HepG2 (cell line): ENCODE results near the gene ACOXL. TPM values are rescaled to one million over a fixed set of nuclear protein-coding genes. Genes with fewer than 3 reads are reported as not detected.

ENCODE experiments used
- AGO1 ChIP-seq: fragments of 200-400 bp; formaldehyde crosslinking; IDR thresholded peaks from 2 replicates; pipeline ENCODE4 v1.6.1; 2017; ENCODE audit warnings: mild to moderate bottlenecking, low read depth, low read length, moderate library complexity; ENCODE audit not compliant: poor library complexity, severe bottlenecking
- ATF7-NPFF ChIP-seq: sonication (generic); formaldehyde crosslinking; IDR thresholded peaks from 2 replicates; pipeline ENCODE4 v1.8.1; 2023; ENCODE audit warnings: mild to moderate bottlenecking, low read depth, missing genetic modification reagents, moderate library complexity
- BHLHE40 ChIP-seq: IDR thresholded peaks from 2 replicates; pipeline ENCODE4 v1.6.1; 2011; ENCODE audit warnings: low read length, improper control_type of control experiment
- DR1 ChIP-seq: sonication (generic); formaldehyde crosslinking; IDR thresholded peaks from 2 replicates; pipeline ENCODE4 v1.8.0; 2021; ENCODE audit warnings: mild to moderate bottlenecking, missing genetic modification reagents, inconsistent platforms
- FOXK1 ChIP-seq: sonication (generic); formaldehyde crosslinking; IDR thresholded peaks from 2 replicates; pipeline ENCODE4 v1.4.0; 2020; ENCODE audit warnings: low read depth, missing genetic modification reagents, borderline replicate concordance
- FOXP1 ChIP-seq, 2 experiments: fragments of 450-650 bp in 1 of 2; IDR thresholded peaks; 2 replicates each; pipeline ENCODE4 v1.6.1; 2017 to 2018; ENCODE audit warnings: antibody characterized with exemption in 1 of 2
- HINFP ChIP-seq: sonication (generic); formaldehyde crosslinking; IDR thresholded peaks from 2 replicates; pipeline ENCODE4 v1.4.0; 2020; ENCODE audit warnings: low read depth, mild to moderate bottlenecking, missing genetic modification reagents
- ISX ChIP-seq: sonication (generic); formaldehyde crosslinking; conservative IDR thresholded peaks from 2 replicates; pipeline ENCODE4 v1.5.0; 2020; ENCODE audit warnings: missing genetic modification reagents
- KLF6 ChIP-seq: IDR thresholded peaks from 2 replicates; pipeline ENCODE4 v1.8.0; 2016; ENCODE audit warnings: missing biosample characterization, missing genetic modification reagents
- KLF9 ChIP-seq: IDR thresholded peaks from 2 replicates; pipeline ENCODE4 v1.6.1; 2016; ENCODE audit warnings: low read depth
- NR2C2 ChIP-seq: sonication (generic); formaldehyde crosslinking; IDR thresholded peaks from 2 replicates; pipeline ENCODE4 v1.4.0; 2020; ENCODE audit warnings: missing genetic modification reagents, mild to moderate bottlenecking, moderate library complexity, borderline replicate concordance
- PHF20 ChIP-seq: sonication (generic); formaldehyde crosslinking; IDR thresholded peaks from 2 replicates; pipeline ENCODE4 v1.5.0; 2020; ENCODE audit warnings: mild to moderate bottlenecking, missing genetic modification reagents
- POLR2G ChIP-seq: fragments of 200-400 bp; formaldehyde crosslinking; IDR thresholded peaks from 2 replicates; pipeline ENCODE4 v1.6.1; 2018; ENCODE audit warnings: mild to moderate bottlenecking, low read depth, low read length, moderate library complexity
- RFX1 ChIP-seq: fragments of 450-650 bp; IDR thresholded peaks from 2 replicates; pipeline ENCODE4 v1.6.1; 2017
- RFXANK ChIP-seq: IDR thresholded peaks from 2 replicates; pipeline ENCODE4 v1.6.1; 2016
- RNF219 ChIP-seq: sonication (generic); formaldehyde crosslinking; IDR thresholded peaks from 2 replicates; pipeline ENCODE4 v1.5.0; 2020; ENCODE audit warnings: mild to moderate bottlenecking, missing genetic modification reagents
- RXRB ChIP-seq: IDR thresholded peaks from 2 replicates; pipeline ENCODE4 v1.6.1; 2016; ENCODE audit warnings: borderline replicate concordance, missing genetic modification reagents, missing compliant biosample characterization
- SOX5 ChIP-seq: IDR thresholded peaks from 2 replicates; pipeline ENCODE4 v1.6.1; 2016; ENCODE audit warnings: borderline replicate concordance
- SP5 ChIP-seq: IDR thresholded peaks from 2 replicates; pipeline ENCODE4 v1.6.1; 2016; ENCODE audit warnings: low read depth, borderline replicate concordance
- SRSF9 ChIP-seq: fragments of 200-400 bp; formaldehyde crosslinking; IDR thresholded peaks from 2 replicates; pipeline ENCODE4 v1.6.1; 2018; ENCODE audit warnings: borderline replicate concordance, mild to moderate bottlenecking, low read depth, low read length; ENCODE audit not compliant: insufficient read depth, poor library complexity, severe bottlenecking
- TAF1 ChIP-seq: sonication (generic); formaldehyde crosslinking; IDR thresholded peaks from 2 replicates; pipeline ENCODE4 v1.4.0; 2020; ENCODE audit warnings: missing genetic modification reagents
- TEAD2 ChIP-seq: sonication (generic); formaldehyde crosslinking; IDR thresholded peaks from 2 replicates; pipeline ENCODE4 v1.9.0; 2021; ENCODE audit warnings: missing genetic modification reagents
- TFAP4 ChIP-seq: sonication (generic); IDR thresholded peaks from 2 replicates; pipeline ENCODE4 v1.6.1; 2016; ENCODE audit warnings: low read depth, borderline replicate concordance
- ZBTB38 ChIP-seq: sonication (generic); formaldehyde crosslinking; IDR thresholded peaks from 2 replicates; pipeline ENCODE4 v1.5.1; 2020; ENCODE audit warnings: mild to moderate bottlenecking, missing genetic modification reagents
- ZNF557 ChIP-seq: sonication (generic); formaldehyde crosslinking; IDR thresholded peaks from 2 replicates; pipeline ENCODE4 v1.4.0; 2020; ENCODE audit warnings: missing genetic modification reagents
- ZNF580 ChIP-seq: IDR thresholded peaks from 2 replicates; pipeline ENCODE4 v1.6.1; 2016; ENCODE audit warnings: low read depth, borderline replicate concordance
- ZNF83 ChIP-seq: sonication (generic); formaldehyde crosslinking; IDR thresholded peaks from 2 replicates; pipeline ENCODE4 v1.4.0; 2020; ENCODE audit warnings: missing genetic modification reagents, mild to moderate bottlenecking, borderline replicate concordance
- polyA plus RNA-seq, 8 experiments: library from polyadenylated mRNA; depleted of rRNA in 3 of 8; stranded (reverse) in 7 of 8; unstranded in 1 of 8; fragments of >200 nt; fragmentation: Illumina TruSeq in 4 of 8; extraction: Trizol in 4 of 8; gene quantifications; 2 replicates each; pipeline versions ENCODE4 v1.2.1 to v1.2.3, GENCODE V29; 2011 to 2016; ENCODE audit warnings: low read depth in 4 of 8, missing spikeins in 1 of 8, mixed read lengths in 1 of 8; ENCODE audit not compliant: insufficient read depth in 1 of 8
- total RNA-seq, 5 experiments: library from RNA; depleted of rRNA; stranded (reverse); fragments of >200 nt; fragmentation: Illumina TruSeq; extraction: Trizol; gene quantifications; 2 replicates each; pipeline ENCODE4 v1.2.3, GENCODE V29; 2016; ENCODE audit warnings: low read depth in 1 of 5

Gene ACOXL
- total and polyA plus RNA-seq, 2 of the 13 experiments (the other 11 are each of a cell fraction or from before 2014, with no cell fraction given): not detected

- TF ChIP-seq HINFP (CRISPR knock-in tag) (peak; percentile 83), TEAD2 (0 out of 2 replicates have a peak, but pooled peaks have one; percentile 19), RXRB (peak; percentile 82), BHLHE40 (peak; percentile 72), AGO1 (no peak), FOXK1 (CRISPR knock-in tag) (peak; percentile 93; the same call in 1 of the 2 replicates), SP5 (peak; percentile 66), RFX1 (no peak), TFAP4 (peak; percentile 68; the same call in 1 of the 2 replicates), TAF1 (CRISPR knock-in tag) (peak; percentile 96), ATF7-NPFF (peak; percentile 98), KLF6 (CRISPR knock-in tag) (peak; percentile 90), ZNF83 (CRISPR knock-in tag) (0 out of 2 replicates have a peak, but pooled peaks have one; percentile 79), ZNF580 (CRISPR knock-in tag) (peak; percentile 93; the same call in 1 of the 2 replicates), PHF20 (CRISPR knock-in tag) (peak; percentile 71), NR2C2 (peak; percentile 78), POLR2G (peak; percentile 94), SRSF9 (no peak), ZNF557 (peak; percentile 94), SOX5 (CRISPR knock-in tag) (peak; percentile 74), DR1 (CRISPR knock-in tag) (peak; percentile 85), RNF219 (CRISPR knock-in tag) (no peak; the same call in 1 of the 2 replicates), RFXANK (CRISPR knock-in tag) (no peak), ISX (no peak; the same call in 1 of the 2 replicates), KLF9 (peak; percentile 49; the same call in 1 of the 2 replicates), ZBTB38 (CRISPR knock-in tag) (peak; percentile 92), FOXP1 (IDR thresholded peaks at IDR 0.05) (no peak), FOXP1 (CRISPR knock-in tag; IDR thresholded peaks at IDR 0.05) (peak; percentile 73)
Observed at GRCh38 chr2:111120253-111121027, 388.1 kb downstream of the ACOXL start, which contains the start of gene BCL2L11 (continued).
